HG03469 (cell line): ENCODE measurements around the gene KLRC4.
"Not testable (repeated sequence)": the region's sequence is repeated elsewhere in the genome, so short reads cannot be mapped to it uniquely, and the experiment has no call there.

ENCODE experiments used
- ATAC-seq: cut with Tn5 transposase; IDR thresholded peaks from one replicate; pipeline ENCODE4 v1.9.1; 2021; ENCODE audit warnings: mild to moderate bottlenecking, moderate library complexity, moderate number of reproducible peaks; ENCODE audit not compliant: unreplicated experiment

Gene KLRC4

GRCh38 chr12:10369557-10370415, 39.8 kb downstream of the KLRC4 start:
- ATAC-seq, result no peak

GRCh38 chr12:10368206-10369171, 41.1 kb downstream of the KLRC4 start:
- ATAC-seq, result no peak

GRCh38 chr12:10367714-10368113, 41.8 kb downstream of the KLRC4 start:
- ATAC-seq, result not testable (repeated sequence)

- no peak for ATAC-seq
Observed at GRCh38 chr12:10366875-10367274, 42.7 kb downstream of the KLRC4 start.

GRCh38 chr12:10365696-10366405, 43.7 kb downstream of the KLRC4 start:
- ATAC-seq, result no peak

- peak; percentile 14 for ATAC-seq
Observed at GRCh38 chr12:10364815-10365622, 44.5 kb downstream of the KLRC4 start.

GRCh38 chr12:10363914-10364814, 45.4 kb downstream of the KLRC4 start:
- peak; percentile 86 for ATAC-seq

- no peak for ATAC-seq
Observed at GRCh38 chr12:10363658-10363913, 46.0 kb downstream of the KLRC4 start.

GRCh38 chr12:10362828-10363657, 46.5 kb downstream of the KLRC4 start:
- no peak for ATAC-seq

GRCh38 chr12:10362325-10362724, 47.2 kb downstream of the KLRC4 start:
- no peak for ATAC-seq

- no peak for ATAC-seq
Observed at GRCh38 chr12:10361622-10362021, 47.9 kb downstream of the KLRC4 start.

- no peak for ATAC-seq
Observed at GRCh38 chr12:10361084-10361483, 48.5 kb downstream of the KLRC4 start.

GRCh38 chr12:10358969-10359368, 50.6 kb downstream of the KLRC4 start:
- no peak for ATAC-seq

GRCh38 chr12:10358131-10358530, 51.4 kb downstream of the KLRC4 start:
- no peak for ATAC-seq
